ENCODE data around the gene EZR.
"Not testable (repeated sequence)": the region's sequence is repeated elsewhere in the genome, so short reads cannot be mapped to it uniquely, and the experiment has no call there.

Gene EZR

GRCh38 chr6:158841358-158841757 lies 22.2 kb upstream of the EZR start:
- DNase-seq (ENCODE audit: low read depth) = no peak

- DNase-seq (ENCODE audit: low read depth) = no peak
Measured at GRCh38 chr6:158840465-158840864, 21.3 kb upstream of the EZR start.

DNA sequence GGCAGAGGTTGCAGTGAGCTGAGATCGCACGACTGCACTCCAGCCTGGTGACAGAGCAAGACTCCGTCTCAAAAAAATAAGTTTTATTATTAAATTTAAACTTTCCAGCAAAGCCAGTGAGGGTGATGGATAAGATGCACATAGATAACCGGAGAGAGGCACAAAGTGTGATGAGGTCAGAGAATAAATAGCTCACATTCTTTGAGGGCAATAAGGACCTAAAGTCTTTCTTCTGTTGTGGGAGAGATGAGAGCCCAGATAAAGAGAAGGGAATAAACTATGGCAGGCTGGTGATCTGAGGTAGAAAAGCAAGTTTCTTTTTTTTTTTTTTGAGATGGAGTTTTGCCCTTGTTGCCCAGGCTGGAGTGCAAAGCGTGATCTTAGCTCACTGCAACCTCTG lies 20.6 kb upstream of the EZR start:
- no peak for DNase-seq (ENCODE audit: low read depth)

- DNase-seq (ENCODE audit: low read depth) = not testable (repeated sequence)
Measured at GRCh38 chr6:158838790-158839189, 19.6 kb upstream of the EZR start.

DNA sequence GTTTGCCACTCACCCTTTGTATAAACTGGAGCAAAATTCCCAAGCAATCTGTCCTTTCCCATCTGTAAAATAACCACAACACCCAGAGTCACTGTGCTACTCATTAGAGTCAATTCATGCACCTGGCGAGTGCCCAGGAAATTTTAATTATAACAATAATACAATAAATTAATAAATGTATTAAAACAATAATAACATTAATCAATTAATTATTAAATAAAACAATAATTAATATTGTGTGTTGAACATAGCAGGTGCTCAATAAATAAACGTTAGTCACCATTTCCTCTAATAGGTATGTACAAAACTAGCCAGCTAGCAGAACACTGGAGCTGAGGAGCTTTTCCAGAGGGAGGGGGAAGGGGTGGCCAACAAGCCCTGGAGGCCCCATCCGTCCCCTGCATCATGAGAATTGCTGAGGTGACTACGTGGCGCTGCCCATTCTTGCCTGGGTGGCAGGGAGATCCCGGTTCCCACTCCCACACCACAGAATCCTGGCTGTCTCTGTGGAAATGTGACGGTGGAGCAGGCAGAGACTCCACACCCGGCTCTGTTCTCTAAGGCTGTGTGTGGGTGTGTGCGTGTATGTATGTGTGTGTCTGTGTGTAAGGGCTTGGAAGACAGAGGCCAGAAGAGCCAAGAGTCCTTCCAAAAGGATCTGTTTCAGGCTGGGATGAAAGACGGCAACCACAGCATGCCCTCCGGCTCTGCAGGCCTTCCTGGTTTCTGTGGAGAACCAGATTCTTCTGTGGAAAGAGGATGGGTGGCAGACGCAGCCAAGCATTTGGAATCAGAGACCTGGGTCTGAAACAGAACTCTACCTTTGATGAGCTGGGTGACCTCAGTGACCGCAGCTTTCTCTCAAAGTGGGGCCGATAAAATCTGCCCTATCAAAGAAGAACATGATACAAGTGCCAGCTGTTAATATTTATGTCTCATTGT lies 18.8 kb upstream of the EZR start:
- DNase-seq (ENCODE audit: low read depth) = no peak

GRCh38 chr6:158836625-158837311 lies 17.6 kb upstream of the EZR start:
- DNase-seq (ENCODE audit: low read depth) = no peak

GRCh38 chr6:158835616-158836221 lies 16.6 kb upstream of the EZR start:
- no peak for DNase-seq (ENCODE audit: low read depth)

GRCh38 chr6:158834675-158835385 lies 15.7 kb upstream of the EZR start:
- DNase-seq (ENCODE audit: low read depth) = no peak

GRCh38 chr6:158832807-158833206 lies 13.6 kb upstream of the EZR start:
- not testable (repeated sequence) for DNase-seq (ENCODE audit: low read depth)

- no peak for DNase-seq (ENCODE audit: low read depth)
Measured at GRCh38 chr6:158832026-158832425, 12.9 kb upstream of the EZR start.

GRCh38 chr6:158831571-158831970 lies 12.4 kb upstream of the EZR start:
- DNase-seq (ENCODE audit: low read depth) = no peak

DNA sequence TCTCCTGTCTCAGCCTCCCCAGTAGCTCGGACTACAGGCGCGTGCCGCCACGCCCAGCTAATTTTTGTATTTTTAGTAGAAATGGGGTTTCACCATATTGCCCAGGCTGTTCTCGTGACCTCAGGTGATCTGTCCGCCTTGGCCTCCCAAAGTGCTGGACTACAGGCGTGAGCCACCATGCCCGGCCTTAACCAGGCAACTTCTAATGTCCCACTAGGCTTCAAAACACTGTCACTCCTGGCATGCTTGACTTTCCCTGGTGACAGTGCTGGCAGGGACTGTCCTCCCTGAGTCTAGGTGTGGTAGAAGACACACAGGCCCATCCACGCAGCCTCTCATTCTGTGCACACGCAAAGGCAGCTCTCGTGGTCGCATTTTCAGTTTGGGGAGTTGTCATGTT lies 11.6 kb upstream of the EZR start:
- DNase-seq (ENCODE audit: low read depth) = no peak

DNA sequence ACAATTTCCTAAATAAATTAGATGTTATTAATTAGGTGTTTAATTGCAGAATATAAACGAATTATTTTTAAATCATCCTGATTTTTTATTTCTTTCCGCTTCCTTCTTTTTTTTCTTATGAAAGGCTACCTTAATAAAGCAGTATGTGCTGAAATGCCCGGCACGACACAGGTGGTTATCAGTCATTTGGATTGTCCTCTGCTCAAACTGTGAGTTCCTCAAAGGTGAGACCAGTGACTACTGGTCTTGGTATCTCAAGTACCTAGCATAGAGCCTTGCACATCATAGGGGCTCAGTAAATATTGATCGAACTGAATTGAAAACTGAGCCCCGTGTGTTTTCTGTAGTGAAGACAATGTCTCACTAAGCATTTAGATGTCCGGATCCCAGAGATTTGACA lies 9.6 kb upstream of the EZR start:
- no peak for DNase-seq (ENCODE audit: low read depth)

DNA sequence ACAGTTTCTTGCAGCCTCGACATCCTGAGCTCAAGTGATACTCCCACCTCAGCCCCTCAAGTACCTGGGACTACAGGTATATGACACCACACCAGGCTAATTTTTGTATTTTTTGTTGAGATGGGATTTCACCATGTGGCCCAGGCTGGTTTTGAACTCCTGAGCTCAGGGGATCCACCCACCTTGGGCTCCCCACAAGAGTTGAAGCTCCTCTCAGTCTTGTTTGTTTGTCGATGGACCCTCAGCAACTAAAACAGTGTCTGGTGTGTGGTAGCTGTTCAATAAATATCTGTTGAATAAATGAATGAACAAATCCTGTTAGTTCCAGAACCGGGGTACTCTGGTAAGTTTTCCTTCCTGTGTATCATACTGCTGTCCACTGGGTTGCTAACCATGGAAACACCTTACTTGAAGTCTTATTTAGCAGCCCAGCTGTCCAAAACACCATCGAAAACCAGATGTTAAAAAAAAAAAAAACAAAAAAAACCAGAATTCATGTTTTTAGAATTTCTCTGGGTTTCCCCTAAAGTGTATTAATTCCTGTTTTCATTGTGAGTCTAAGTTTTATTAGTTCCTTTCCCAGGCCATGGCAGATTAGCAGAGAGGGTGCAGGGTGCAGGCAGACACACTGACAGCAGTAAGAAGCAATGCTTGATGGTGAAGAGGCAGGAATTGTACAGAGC lies 7.8 kb upstream of the EZR start:
- DNase-seq (ENCODE audit: low read depth) = no peak

GRCh38 chr6:158825951-158826306 lies 6.8 kb upstream of the EZR start:
- no peak for DNase-seq (ENCODE audit: low read depth)

DNA sequence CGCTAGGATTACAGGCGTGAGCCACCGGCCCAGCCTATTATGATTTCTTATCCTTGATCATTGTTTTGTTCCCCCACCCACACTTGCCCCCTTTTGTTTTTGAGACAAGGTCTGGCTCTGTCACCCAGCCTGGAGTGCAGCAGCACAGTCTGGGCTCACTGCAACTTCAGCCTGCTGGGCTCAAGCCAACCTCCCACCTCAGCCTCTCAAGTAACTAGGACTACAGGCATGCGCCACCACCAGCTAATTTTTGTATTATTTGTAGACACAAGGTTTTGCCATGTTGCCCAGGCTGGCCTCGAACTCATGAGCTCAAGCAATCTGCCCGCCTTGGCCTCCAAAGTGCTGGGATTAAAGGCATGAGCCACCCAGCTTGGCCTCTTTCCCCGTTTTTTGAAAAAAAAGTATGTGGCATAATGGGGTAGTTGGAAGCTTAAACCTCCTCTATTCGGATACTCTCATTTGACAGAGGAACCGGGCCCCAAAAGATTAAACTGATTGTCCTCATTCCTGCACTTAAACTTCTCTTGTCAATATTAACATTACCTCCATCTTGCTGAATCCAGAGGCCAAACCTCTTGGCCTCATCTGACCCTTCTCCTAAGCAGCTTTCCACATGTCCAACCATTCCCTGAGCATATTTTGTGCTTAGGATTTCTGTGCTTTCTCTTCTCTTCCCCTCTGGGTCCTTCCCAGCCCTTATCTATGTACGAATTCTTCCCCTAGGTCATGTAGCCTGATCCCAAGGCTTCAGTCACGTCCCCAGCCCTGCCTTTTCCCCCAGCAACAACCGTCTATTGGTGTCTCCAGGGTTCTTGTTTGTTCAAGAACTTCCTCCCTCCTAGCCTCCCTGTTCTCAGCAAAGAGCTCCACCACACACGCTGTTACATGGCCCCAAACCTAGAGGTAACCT lies 6.1 kb upstream of the EZR start:
- no peak for DNase-seq (ENCODE audit: low read depth)

DNA sequence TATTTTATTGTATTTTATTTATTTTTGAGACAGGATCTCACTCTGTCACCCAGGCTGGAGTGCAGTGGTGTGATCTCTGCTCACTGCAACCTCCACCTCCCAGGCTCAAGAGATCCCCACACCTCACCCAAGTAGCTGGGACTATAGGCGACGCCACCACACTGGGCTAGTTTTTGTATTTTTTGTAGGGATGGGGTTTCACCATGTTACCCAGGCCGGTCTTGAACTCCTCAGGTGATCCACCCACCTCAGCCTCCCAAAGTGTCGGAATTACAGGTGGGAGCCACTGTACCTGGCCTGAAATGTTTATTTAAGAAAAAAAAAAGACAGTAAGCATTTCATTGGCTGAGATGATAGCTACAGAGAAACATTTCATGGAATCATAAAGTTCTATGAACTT lies 4.4 kb upstream of the EZR start:
- DNase-seq (ENCODE audit: low read depth) = not testable (repeated sequence)

DNA sequence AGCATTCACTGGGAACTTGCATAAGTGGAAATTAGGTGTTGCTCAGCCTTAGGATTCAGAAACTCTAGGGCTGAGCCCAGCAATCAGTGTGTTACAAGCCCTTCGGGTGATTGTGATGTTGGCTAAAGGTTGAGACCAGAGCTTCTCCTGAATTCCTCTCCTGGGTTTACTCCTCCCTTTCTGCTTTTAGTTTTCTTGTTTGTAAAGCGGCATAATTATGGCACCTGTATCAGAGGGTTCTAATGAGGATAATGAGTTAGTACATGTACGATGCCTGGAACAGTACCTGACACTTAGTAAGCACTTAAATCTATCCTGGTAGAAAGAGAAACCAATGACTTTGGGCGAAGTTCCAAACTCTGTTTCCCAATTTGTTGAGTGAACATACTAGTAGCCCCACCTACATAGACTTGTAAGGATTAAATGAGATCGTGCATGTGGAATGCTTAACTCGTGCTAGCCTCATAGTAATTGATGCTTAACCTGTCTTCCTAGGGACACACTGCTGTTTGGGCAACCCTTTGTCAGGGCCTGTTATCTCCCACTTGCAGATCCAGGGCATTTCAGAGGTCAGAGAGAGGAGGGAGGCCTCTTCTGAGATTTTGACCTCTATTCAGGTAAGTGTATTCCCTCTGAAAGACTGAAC lies 932 bp upstream of the EZR start:
- DNase-seq (ENCODE audit: low read depth) = no peak

GRCh38 chr6:158818581-158819212 lies 471 bp downstream of the EZR start:
- peak; percentile 39 for DNase-seq (ENCODE audit: low read depth)

All from stimulated activated CD8-positive, alpha-beta memory T cell treated with anti-CD3 and anti-CD28 coated beads, Interleukin-4, amount 100 ng/mL, for 24 hours (primary cell).